Upper lobe of right lung (tissue), 1 donor: Measurements from ENCODE around the gene RIPK3. TPM values are rescaled to one million over a fixed set of nuclear protein-coding genes. Genes with fewer than 3 reads are reported as not detected.

Experiments used
- ATAC-seq: fragments of 200-7000 bp; cut with Tn5 transposase; one replicate; pipeline ENCODE4 v1.9.1; 2020; ENCODE audit warnings: mild to moderate bottlenecking, moderate library complexity
- DNase-seq: peaks from one replicate; pipeline ENCODE4 v3.0.0-alpha.2; 2020
- H3K27ac ChIP-seq: fragments of 200-600 bp; one replicate; pipeline ENCODE4 v1.8.0; 2022
- H3K27me3 ChIP-seq: fragments of 200-600 bp; one replicate; pipeline ENCODE4 v1.8.0; 2022; ENCODE audit warnings: mild to moderate bottlenecking
- H3K36me3 ChIP-seq: fragments of 200-600 bp; one replicate; pipeline ENCODE4 v1.8.0; 2022
- H3K4me1 ChIP-seq: fragments of 200-600 bp; one replicate; pipeline ENCODE4 v1.8.0; 2022
- H3K4me3 ChIP-seq: fragments of 200-600 bp; one replicate; pipeline ENCODE4 v1.8.0; 2022; ENCODE audit warnings: mild to moderate bottlenecking
- H3K9me3 ChIP-seq: fragments of 200-600 bp; one replicate; pipeline ENCODE4 v1.8.0; 2022
- intact Hi-C: fragments of 100-400 bp; cut with DNase I; formaldehyde crosslinking; loops from one replicate; pipeline ENCODE4 v1.11.0; 2022
- total RNA-seq: library from RNA; stranded (reverse); fragmentation: NEBNext Ultra II Directional; extraction: Animal tissue kit (Norgen Biotek cat#: 25700); gene quantifications from one replicate; pipeline ENCODE4 v1.2.1, GENCODE V29; 2021
- TF ChIP-seq, protein P1 (sequence below): fragments of 200-600 bp; IDR thresholded peaks from one replicate; pipeline ENCODE4 v1.8.0; 2022; ENCODE audit warnings: antibody characterized with exemption
- donor health status: DM: no; HTN: yes; CAD: no; lungs with severe emphysema.

Gene RIPK3
- total RNA-seq, 1 donor from 2014 or later = 23.4 TPM

DNA sequence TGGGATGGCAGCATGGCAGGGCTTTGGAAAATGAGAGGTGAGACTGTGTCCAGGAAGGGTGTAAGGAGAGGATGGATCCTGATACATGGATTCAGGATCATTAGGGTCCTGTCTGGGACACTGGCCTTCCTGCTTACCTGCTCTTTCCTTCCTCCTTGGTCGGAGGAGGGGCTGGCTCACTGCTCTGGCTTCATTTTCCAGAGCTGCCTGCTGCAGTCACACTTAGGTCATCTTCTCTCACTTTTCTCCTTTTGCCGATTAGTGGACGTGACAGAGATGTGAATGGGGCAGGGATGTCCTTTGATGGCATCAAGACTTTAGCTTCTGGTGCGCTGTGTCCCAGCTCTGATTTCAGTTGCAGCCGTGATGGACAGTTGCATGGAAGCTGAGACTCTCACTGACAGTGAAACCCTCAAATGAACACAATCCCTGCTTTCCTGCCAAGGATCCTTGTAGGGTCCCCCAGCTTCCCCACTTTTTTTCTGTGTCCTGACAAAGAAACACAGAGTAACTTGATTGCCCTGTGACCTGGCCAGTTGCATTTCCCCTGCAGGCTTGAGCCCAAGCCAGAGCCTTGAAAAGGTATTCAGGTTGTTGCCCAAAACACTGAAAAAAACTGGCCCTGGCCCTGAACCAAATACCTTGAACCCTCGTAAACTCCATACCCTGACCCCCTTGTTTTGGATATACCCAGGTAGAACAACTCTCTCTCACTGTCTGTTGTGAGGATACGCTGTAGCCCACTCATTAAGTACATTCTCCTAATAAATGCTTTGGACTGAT lies 31.3 kb downstream of the RIPK3 start:
- TF ChIP-seq, protein P1, sequence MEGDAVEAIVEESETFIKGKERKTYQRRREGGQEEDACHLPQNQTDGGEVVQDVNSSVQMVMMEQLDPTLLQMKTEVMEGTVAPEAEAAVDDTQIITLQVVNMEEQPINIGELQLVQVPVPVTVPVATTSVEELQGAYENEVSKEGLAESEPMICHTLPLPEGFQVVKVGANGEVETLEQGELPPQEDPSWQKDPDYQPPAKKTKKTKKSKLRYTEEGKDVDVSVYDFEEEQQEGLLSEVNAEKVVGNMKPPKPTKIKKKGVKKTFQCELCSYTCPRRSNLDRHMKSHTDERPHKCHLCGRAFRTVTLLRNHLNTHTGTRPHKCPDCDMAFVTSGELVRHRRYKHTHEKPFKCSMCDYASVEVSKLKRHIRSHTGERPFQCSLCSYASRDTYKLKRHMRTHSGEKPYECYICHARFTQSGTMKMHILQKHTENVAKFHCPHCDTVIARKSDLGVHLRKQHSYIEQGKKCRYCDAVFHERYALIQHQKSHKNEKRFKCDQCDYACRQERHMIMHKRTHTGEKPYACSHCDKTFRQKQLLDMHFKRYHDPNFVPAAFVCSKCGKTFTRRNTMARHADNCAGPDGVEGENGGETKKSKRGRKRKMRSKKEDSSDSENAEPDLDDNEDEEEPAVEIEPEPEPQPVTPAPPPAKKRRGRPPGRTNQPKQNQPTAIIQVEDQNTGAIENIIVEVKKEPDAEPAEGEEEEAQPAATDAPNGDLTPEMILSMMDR = peak; percentile 13
- Histone ChIP-seq H3K27ac (no peak overlapping the region), H3K4me1 (peaks cover 44% of the 10 kb centered on the region), H3K36me3 (peaks cover 38% of the 10 kb centered on the region), H3K9me3 (no peaks in the 10 kb centered on the region), H3K27me3 (no peaks in the 10 kb centered on the region), H3K4me3 (no peak overlapping the region)
- intact Hi-C loops = no loop called here
- DNase-seq = no peak
- no peak for ATAC-seq

DNA sequence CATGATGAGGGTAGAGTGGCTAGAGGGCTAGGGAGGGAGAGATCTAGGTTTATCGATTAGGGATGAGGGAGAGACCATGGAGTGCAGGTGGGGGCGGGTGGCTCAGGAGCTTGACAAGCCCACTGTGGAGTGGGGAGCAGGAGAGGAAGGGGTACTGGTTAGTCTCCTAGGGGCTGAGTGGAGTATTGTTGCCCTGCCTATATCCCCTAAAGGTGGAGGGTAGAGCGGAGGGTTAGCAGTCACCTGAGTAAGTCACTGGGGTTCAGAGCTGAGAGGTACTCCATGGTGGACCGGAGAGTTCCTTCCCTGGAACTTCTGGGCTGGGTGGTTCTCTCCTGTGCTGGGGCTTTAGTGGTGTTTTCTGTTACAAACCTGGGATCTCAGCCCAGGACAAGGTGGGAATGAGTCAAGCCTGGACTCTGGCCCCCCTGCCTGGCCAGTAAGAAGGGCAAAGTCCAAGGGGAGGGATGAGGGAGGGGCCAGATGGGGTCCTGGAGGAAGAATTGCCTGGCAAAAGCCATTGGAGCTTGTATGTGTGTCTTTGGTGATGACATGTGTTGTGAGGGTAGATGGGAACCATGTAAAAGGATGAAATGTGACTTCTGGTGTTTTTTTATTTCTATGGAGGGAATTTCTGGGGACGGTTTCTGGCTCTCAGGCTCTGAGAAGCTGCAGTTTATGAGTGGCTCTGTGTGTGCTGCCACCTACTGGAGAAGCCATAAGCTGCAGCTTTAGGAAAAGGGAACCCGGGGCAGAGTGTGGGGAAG lies 32.0 kb downstream of the RIPK3 start, which contains the start of gene CIDEB:
Gene CIDEB (minus strand): TSS at position 403 of the 767 bp plus-strand sequence. CDS start 119 bp downstream, at position 284.
- Histone ChIP-seq H3K36me3 (peaks cover 46% of the 10 kb centered on the region), H3K27me3 (no peaks in the 10 kb centered on the region), H3K4me1 (peaks cover 38% of the 10 kb centered on the region), H3K27ac (no peak within 1 kb of the TSS), H3K9me3 (no peaks in the 10 kb centered on the region), H3K4me3 (no peak within 1 kb of the TSS)
- intact Hi-C loops = no loop called here
- ATAC-seq (peak; percentile 63), DNase-seq (no peak)
- TF ChIP-seq, protein P1 = peak; percentile 95

DNA sequence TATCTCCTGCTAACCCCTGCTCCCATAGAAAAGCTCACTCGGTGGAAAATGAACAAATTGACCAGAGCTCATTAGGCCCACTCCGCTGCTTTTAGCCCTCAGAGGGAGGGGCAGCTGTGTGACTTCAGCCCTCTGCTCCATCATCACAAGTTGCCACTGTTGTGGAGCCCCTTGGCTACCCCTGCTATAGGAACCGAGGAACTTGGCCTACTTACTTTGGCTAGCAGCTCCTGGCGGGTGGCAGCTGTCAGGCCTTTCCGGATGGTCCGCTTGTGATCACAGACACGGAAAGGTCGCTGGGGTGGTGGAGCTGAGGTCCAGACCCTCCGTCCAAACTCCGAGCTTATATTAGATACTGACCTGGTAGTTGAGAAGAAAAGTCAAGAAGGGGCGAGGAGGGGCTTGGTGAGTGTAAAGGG lies 32.6 kb downstream of the RIPK3 start:
- Histone ChIP-seq H3K4me1 (peaks cover 32% of the 10 kb centered on the region), H3K4me3 (no peak overlapping the region), H3K36me3 (peaks cover 52% of the 10 kb centered on the region), H3K27ac (no peak overlapping the region), H3K27me3 (no peaks in the 10 kb centered on the region), H3K9me3 (no peaks in the 10 kb centered on the region)
- no peak for ATAC-seq
- DNase-seq = no peak
- TF ChIP-seq, protein P1 = no peak
- intact Hi-C loops = no loop called here

DNA sequence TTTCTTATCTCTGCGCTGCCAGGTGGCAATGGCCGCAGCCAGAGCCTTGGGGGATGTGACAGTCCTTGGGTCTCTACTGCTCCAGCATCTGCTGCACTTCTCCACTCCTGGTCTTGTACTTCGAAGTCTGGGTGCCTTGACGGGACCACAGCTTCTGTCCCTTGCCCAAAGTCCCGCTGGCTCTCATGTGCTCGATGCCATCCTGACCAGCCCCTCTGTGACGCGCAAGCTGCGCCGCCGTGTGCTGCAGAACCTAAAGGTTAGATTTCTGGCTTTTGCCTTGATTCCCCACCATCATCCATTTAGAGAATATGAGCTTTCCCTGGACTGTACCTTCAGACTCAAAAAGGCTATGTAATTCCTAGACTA lies 35.8 kb downstream of the RIPK3 start:
- ATAC-seq (no peak), DNase-seq (no peak)
- H3K36me3 ChIP-seq = peaks cover 57% of the 10 kb centered on the region

DNA sequence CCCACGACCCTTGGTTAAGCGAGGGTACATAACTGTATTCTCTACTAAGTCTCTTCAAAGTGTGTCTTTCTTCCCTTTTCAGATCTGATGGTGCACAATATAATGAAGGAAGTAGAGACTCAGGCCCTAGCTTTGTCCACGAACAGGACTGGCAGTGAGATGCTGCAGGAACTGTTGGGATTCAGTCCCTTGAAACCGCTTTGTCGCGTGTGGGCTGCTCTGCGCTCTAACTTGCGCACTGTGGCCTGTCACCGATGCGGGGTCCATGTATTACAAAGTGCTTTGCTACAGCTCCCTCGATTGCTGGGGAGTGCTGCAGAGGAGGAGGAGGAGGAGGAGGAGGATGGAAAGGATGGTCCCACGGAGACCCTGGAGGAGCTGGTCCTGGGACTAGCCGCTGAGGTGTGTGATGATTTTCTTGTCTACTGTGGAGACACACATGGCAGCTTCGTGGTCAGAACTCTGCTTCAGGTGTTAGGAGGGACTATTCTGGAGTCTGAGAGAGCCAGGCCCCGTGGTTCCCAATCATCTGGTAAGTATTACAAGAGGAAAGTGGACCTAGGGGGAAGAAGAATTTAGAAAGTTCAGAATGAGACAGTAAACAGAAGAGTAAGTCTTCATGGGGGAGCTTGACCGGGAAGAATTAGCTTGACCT lies 39.3 kb downstream of the RIPK3 start:
- H3K27ac ChIP-seq = peak overlapping the region; percentile 89
- DNase-seq = no peak

More for the DNA sequence above, 35.8 kb downstream of the RIPK3 start:
- Histone ChIP-seq H3K9me3 (no peaks in the 10 kb centered on the region), H3K4me1 (peaks cover 15% of the 10 kb centered on the region), H3K4me3 (no peak overlapping the region), H3K27ac (no peak overlapping the region), H3K27me3 (no peaks in the 10 kb centered on the region)
- TF ChIP-seq, protein P1 = no peak
- intact Hi-C loops = no loop called here

More for the DNA sequence above, 39.3 kb downstream of the RIPK3 start:
- Histone ChIP-seq H3K9me3 (no peaks in the 10 kb centered on the region), H3K36me3 (peaks cover 47% of the 10 kb centered on the region), H3K4me1 (peaks cover 32% of the 10 kb centered on the region), H3K4me3 (peak overlapping the region; percentile 73), H3K27me3 (no peaks in the 10 kb centered on the region)
- TF ChIP-seq, protein P1 = no peak
- intact Hi-C loops = no loop called here
- no peak for ATAC-seq
